Natural killer cell (primary cell): ENCODE measurements around the gene ZNF667. TPM values are rescaled to one million over a fixed set of nuclear protein-coding genes. Genes with fewer than 3 reads are reported as not detected.

Experiments
- ATAC-seq, 3 donors: fragments of 150-1000 bp in 2 of 3; fragments of 200-7000 bp in 1 of 3; cut with Tn5 transposase; 1 replicate in 1 of 3; 2 replicates in 2 of 3; pipeline ENCODE4 v1.10.0; 2021; ENCODE audit warnings: mild to moderate bottlenecking in 2 of 3, moderate library complexity in 2 of 3
- DNase-seq, 2 donors: peaks; one replicate each; pipeline versions ENCODE4 v3.0.0 to v3.0.0-alpha.2; 2013 to 2021; ENCODE audit warnings: mixed read lengths in 1 of 2
- H3K27ac ChIP-seq: one replicate; pipeline ENCODE4 v1.5.1; 2013; ENCODE audit warnings: mild to moderate bottlenecking, low read length
- H3K27me3 ChIP-seq: one replicate; pipeline ENCODE4 v1.6.1; 2013; ENCODE audit warnings: low read length; ENCODE audit not compliant: control insufficient read depth, insufficient read depth
- H3K36me3 ChIP-seq: one replicate; pipeline ENCODE4 v1.6.1; 2013; ENCODE audit warnings: low read length; ENCODE audit not compliant: control insufficient read depth, insufficient read depth
- H3K4me1 ChIP-seq: one replicate; pipeline ENCODE4 v1.6.1; 2013; ENCODE audit warnings: low read length; ENCODE audit not compliant: control insufficient read depth, insufficient read depth
- H3K4me3 ChIP-seq: one replicate; pipeline ENCODE4 v1.5.1; 2013; ENCODE audit warnings: low read length
- H3K9me3 ChIP-seq: one replicate; pipeline ENCODE4 v1.6.1; 2013; ENCODE audit warnings: low read length; ENCODE audit not compliant: control insufficient read depth, insufficient read depth
- H3K27ac Mint-ChIP-seq, 2 donors: one replicate each; pipeline ENCODE4 v1.8.0; 2022; ENCODE audit warnings: mild to moderate bottlenecking in 2 of 2, mixed read lengths in 2 of 2, moderate library complexity in 1 of 2
- H3K27me3 Mint-ChIP-seq, 2 donors: one replicate each; pipeline ENCODE4 v1.8.0; 2022; ENCODE audit warnings: low read depth in 2 of 2, mixed read lengths in 2 of 2
- H3K36me3 Mint-ChIP-seq: one replicate; pipeline ENCODE4 v1.8.0; 2022; ENCODE audit warnings: mixed read lengths
- H3K4me1 Mint-ChIP-seq, 2 donors: one replicate each; pipeline ENCODE4 v1.8.0; 2022; ENCODE audit warnings: mixed read lengths in 2 of 2
- H3K4me3 Mint-ChIP-seq: one replicate; pipeline ENCODE4 v1.8.0; 2022; ENCODE audit warnings: mild to moderate bottlenecking, moderate library complexity, mixed read lengths
- H3K9me3 Mint-ChIP-seq, 2 donors: one replicate each; pipeline ENCODE4 v1.8.0; 2022; ENCODE audit warnings: mixed read lengths in 2 of 2
- CTCF ChIP-seq: fragments of 200-600 bp; IDR thresholded peaks from one replicate; pipeline ENCODE4 v1.8.0; 2022; ENCODE audit warnings: antibody characterized with exemption
- WGBS: methylation state at CpG from one replicate; pipeline ENCODE4 v1.1.7; 2013; ENCODE audit warnings: missing lambda C conversion rate; ENCODE audit not compliant: insufficient coverage; 5-methylcytosine and 5-hydroxymethylcytosine counted together
- intact Hi-C: fragments of 100-400 bp; cut with micrococcal nuclease; formaldehyde crosslinking; loops from one replicate; pipeline ENCODE4 v1.14.2; 2022
- total RNA-seq, 4 donors: library from RNA; stranded (reverse); fragments of 120-200 nt in 1 of 4; gene quantifications; one replicate each; pipeline versions ENCODE4 v1.2.3 to v1.2.4, GENCODE V29; 2013 to 2022

The ZNF667 gene
- total RNA-seq, 3 donors from 2014 or later (not counting 1 experiment from before 2014, with no cell fraction given) = 0.41 to 1.6 (median 0.63) TPM

DNA sequence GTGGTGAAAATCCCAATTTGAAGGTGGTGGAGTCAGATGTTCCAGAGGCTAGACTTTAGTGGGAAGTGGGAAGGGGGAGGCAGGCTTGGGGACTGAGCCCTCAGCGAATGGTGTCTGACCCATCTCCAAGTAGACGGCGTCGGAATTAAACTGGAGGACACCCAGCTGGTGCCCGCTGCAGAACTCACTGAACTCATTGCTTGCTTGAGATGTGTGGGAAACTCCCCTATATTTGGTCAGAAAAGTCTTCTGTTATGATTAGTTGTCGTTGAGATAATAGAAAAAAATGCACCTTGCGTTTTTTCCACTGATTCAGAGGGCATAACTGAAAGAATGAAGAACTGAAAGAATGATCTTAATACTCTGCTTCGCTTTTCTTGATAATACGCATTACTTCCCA is 73.9 kb downstream of the ZNF667 start:
- TF ChIP-seq CTCF = no peak
- H3K27ac ChIP-seq = peak overlapping the region; percentile 99
- H3K9me3 ChIP-seq = peaks cover 10% of the 10 kb centered on the region
- DNase-seq = peak in 1 of 2 donors; percentile 33
- Mint-ChIP-seq H3K36me3 (peaks cover 11% of the 10 kb centered on the region), H3K4me3 (peak overlapping the region; percentile 92), H3K27ac (peak overlapping the region; percentile 71 to 93), H3K4me1 (peaks cover 19 to 43% of the 10 kb centered on the region in 2 donors), H3K27me3 (no peaks in the 10 kb centered on the region), H3K9me3 (peaks cover 5 to 14% of the 10 kb centered on the region in 2 donors)
- H3K36me3 ChIP-seq = peaks cover 17% of the 10 kb centered on the region
- peak overlapping the region; percentile 88 for H3K4me3 ChIP-seq
- H3K4me1 ChIP-seq = peaks cover 22% of the 10 kb centered on the region
- 51% methylated on average over 8 of the region's 9 CpGs for WGBS
- intact Hi-C loops = loop anchor here (1.0 to 10.0 kb wide), 2 partner anchors 10 to 1922 kb away; partner anchors contain the start of genes ZNF582 and ZSCAN22
- ATAC-seq = no peak
- no peaks in the 10 kb centered on the region for H3K27me3 ChIP-seq

- DNase-seq (no peak), ATAC-seq (no peak)
- Mint-ChIP-seq H3K27me3 (no peaks in the 10 kb centered on the region), H3K27ac (no peak overlapping the region), H3K9me3 (peaks cover 8 to 9% of the 10 kb centered on the region in 2 donors), H3K36me3 (no peaks in the 10 kb centered on the region), H3K4me1 (peaks cover 18 to 38% of the 10 kb centered on the region in 2 donors), H3K4me3 (no peak overlapping the region)
- no peaks in the 10 kb centered on the region for H3K27me3 ChIP-seq
- peaks cover 5% of the 10 kb centered on the region for H3K36me3 ChIP-seq
- intact Hi-C loops = loop anchor here (10.0 kb wide), 1 partner anchor 1924 kb away; the partner anchor contains the start of gene ZSCAN22
- no peak for TF ChIP-seq CTCF
- 92% methylated on average over 2 of the region's 4 CpGs for WGBS
- H3K4me3 ChIP-seq = no peak overlapping the region
- H3K27ac ChIP-seq = no peak overlapping the region
- H3K4me1 ChIP-seq = peaks cover 22% of the 10 kb centered on the region
- peaks cover 17% of the 10 kb centered on the region for H3K9me3 ChIP-seq
Observed at GRCh38 chr19:56400485-56400884, 76.7 kb downstream of the ZNF667 start.

DNA sequence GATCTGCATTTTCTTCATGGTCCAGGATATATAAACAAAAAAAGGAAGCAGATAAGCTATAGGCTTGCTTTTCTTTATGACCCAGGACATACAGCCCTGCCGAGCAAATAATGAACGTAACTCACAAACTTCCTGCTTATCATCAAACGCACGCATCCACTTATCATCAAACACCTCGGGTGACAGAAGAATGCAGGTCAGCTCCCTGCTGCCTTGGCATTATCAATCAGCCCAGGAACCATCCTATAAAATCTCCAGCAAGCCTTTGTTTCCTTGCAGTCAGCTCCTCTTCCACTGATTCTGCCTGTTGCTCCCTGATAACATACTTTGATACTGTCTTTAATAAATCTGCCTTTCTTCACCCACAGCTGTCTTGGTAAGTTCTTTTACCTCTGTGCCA is 78.3 kb downstream of the ZNF667 start:
- Mint-ChIP-seq H3K27me3 (no peaks in the 10 kb centered on the region), H3K36me3 (peaks cover under 1% of the 10 kb centered on the region), H3K4me1 (peaks cover 8 to 24% of the 10 kb centered on the region in 2 donors), H3K4me3 (no peak overlapping the region), H3K27ac (no peak overlapping the region), H3K9me3 (peaks cover 6 to 9% of the 10 kb centered on the region in 2 donors)
- no peak overlapping the region for H3K27ac ChIP-seq
- no peaks in the 10 kb centered on the region for H3K27me3 ChIP-seq
- no peak for TF ChIP-seq CTCF
- WGBS = 94% methylated on average over 5 of the region's 5 CpGs
- DNase-seq (no peak), ATAC-seq (no peak)
- H3K4me3 ChIP-seq = no peak overlapping the region
- intact Hi-C loops = no loop called here
- peaks cover 19% of the 10 kb centered on the region for H3K9me3 ChIP-seq
- H3K4me1 ChIP-seq = peaks cover 13% of the 10 kb centered on the region
- peaks cover 5% of the 10 kb centered on the region for H3K36me3 ChIP-seq
